Common myeloid progenitor, CD34-positive (primary cell): ENCODE measurements around the gene IGSF11.

Experiments used
- CTCF ChIA-PET: fragments of 350-600 bp; sonication (Branson Sonifier 250); formaldehyde crosslinking; loops from one replicate; lab custom pipeline; 2021; ENCODE audit warnings: antibody characterized with exemption; lab: Charles Lee
- POLR2A ChIA-PET: fragments of 350-600 bp; sonication (Branson Sonifier 250); formaldehyde crosslinking; loops from one replicate; lab custom pipeline; 2021; ENCODE audit warnings: antibody characterized with exemption; lab: Charles Lee
- DNase-seq, 3 donors: peaks; one replicate each; pipeline versions ENCODE4 v3.0.0 to v3.0.0-alpha.2; 2013
- H3K27ac ChIP-seq, 2 experiments: 1 replicate in 1 of 2; 2 replicates in 1 of 2; pipeline ENCODE4 v1.7.0; 2013; ENCODE audit warnings: inconsistent platforms in 2 of 2, low read length in 2 of 2, mild to moderate bottlenecking in 2 of 2, low read depth in 1 of 2, moderate library complexity in 1 of 2; ENCODE audit not compliant: severe bottlenecking in 2 of 2, insufficient read depth in 1 of 2, poor library complexity in 1 of 2
- H3K27me3 ChIP-seq, 5 experiments: replicated peaks in 2 of 5; 1 replicate in 3 of 5; 2 replicates in 2 of 5; pipeline versions ENCODE4 v1.6.1 to v1.7.0; 2013; ENCODE audit warnings: low read length in 4 of 5, mild to moderate bottlenecking in 2 of 5, moderate library complexity in 2 of 5, inconsistent platforms in 1 of 5; ENCODE audit not compliant: insufficient read depth in 5 of 5, control insufficient read depth in 4 of 5
- H3K36me3 ChIP-seq, 4 experiments: 1 replicate in 2 of 4; 2 replicates in 2 of 4; pipeline versions ENCODE4 v1.6.1 to v1.7.0; 2013; ENCODE audit warnings: low read length in 3 of 4, control low read depth in 1 of 4, mild to moderate bottlenecking in 1 of 4; ENCODE audit not compliant: control insufficient read depth in 4 of 4, insufficient read depth in 4 of 4
- H3K4me1 ChIP-seq, 4 experiments: 1 replicate in 3 of 4; 2 replicates in 1 of 4; pipeline versions ENCODE4 v1.6.1 to v1.7.1; 2013; ENCODE audit warnings: low read length in 3 of 4, mild to moderate bottlenecking in 3 of 4, control low read depth in 1 of 4, inconsistent platforms in 1 of 4, moderate library complexity in 1 of 4; ENCODE audit not compliant: control insufficient read depth in 4 of 4, insufficient read depth in 4 of 4; ENCODE audit errors: control extremely low read depth in 1 of 4
- H3K4me3 ChIP-seq, 7 experiments: 1 replicate in 4 of 7; 2 replicates in 3 of 7; pipeline versions ENCODE4 v1.5.1 to v1.7.0; 2013; ENCODE audit warnings: mild to moderate bottlenecking in 7 of 7, low read length in 6 of 7, moderate library complexity in 6 of 7, inconsistent platforms in 2 of 7, low read depth in 2 of 7, control low read depth in 1 of 7; ENCODE audit not compliant: insufficient read depth in 4 of 7, control insufficient read depth in 1 of 7; ENCODE audit errors: extremely low read depth in 1 of 7
- H3K9me3 ChIP-seq, 5 experiments: 1 replicate in 4 of 5; 2 replicates in 1 of 5; pipeline versions ENCODE4 v1.6.1 to v1.7.1; 2013; ENCODE audit warnings: low read length in 4 of 5, mild to moderate bottlenecking in 2 of 5, inconsistent platforms in 1 of 5, low read depth in 1 of 5, moderate library complexity in 1 of 5; ENCODE audit not compliant: control insufficient read depth in 4 of 5, insufficient read depth in 2 of 5; ENCODE audit errors: control extremely low read depth in 1 of 5
- WGBS: methylation state at CpG from one replicate; pipeline ENCODE4 v1.1.5; 2013; ENCODE audit not compliant: insufficient coverage; 5-methylcytosine and 5-hydroxymethylcytosine counted together

The IGSF11 gene

DNA sequence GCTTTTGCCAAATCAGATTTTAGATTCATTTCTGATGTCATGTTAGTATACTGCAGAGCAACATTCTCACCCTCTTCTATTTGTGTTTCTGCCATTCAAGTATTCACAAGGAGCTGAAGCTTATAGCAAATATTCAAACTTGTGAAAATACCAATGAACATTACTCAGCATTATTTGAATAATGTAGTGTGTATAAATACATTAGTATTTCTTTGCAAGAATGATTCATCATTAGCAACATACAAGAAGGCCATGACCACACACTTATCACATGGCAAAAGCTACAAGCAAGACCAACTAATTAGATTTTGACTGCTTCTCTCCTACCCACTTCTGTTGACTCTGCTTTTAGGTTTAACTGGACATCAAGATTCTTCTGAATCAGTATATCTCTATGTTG lies 124.9 kb downstream of the IGSF11 start:
- CTCF ChIA-PET, result no interaction called here
- no peak for DNase-seq

DNA sequence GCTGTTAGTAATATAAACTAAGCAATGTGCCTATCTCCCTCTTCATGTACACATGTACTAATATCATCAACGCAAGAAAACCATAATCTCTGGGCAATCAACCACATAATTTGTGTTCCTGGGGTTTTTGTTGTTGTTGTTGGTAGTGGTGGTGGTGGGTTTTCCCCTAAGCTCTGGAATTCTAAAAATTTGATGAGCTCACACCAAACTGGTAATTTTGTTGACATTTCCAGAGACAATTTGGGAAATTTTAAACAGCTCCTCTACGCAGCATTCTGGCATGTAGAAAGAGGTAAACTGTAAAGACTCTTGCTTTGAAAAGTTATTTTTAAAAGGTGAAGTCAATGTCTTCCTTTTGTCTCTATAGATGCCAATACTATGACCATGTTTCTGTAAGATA lies 126.7 kb downstream of the IGSF11 start:
- 100% methylated on average over 1 of the region's 2 CpGs for WGBS
- DNase-seq, result no peak
- H3K4me3 ChIP-seq, result no peak overlapping the region
- H3K4me1 ChIP-seq, result no peaks in the 10 kb centered on the region
- POLR2A ChIA-PET, result no interaction called here
- CTCF ChIA-PET, result interaction anchor here (1.3 kb wide), 1 partner anchor 178 kb away, joined by 3 read pairs; no protein-coding TSS in a partner anchor
- H3K36me3 ChIP-seq, result no peaks in the 10 kb centered on the region
- H3K27me3 ChIP-seq, result peaks cover 0 to 2% (median 0%) of the 10 kb centered on the region in 5 experiments
- no peaks in the 10 kb centered on the region for H3K9me3 ChIP-seq
- H3K27ac ChIP-seq, result no peak overlapping the region

More for the DNA sequence above, 124.9 kb downstream of the IGSF11 start:
- no peaks in the 10 kb centered on the region for H3K9me3 ChIP-seq
- H3K4me3 ChIP-seq, result no peak overlapping the region
- peaks cover 0 to 2% (median 0%) of the 10 kb centered on the region in 5 experiments for H3K27me3 ChIP-seq
- H3K4me1 ChIP-seq, result no peaks in the 10 kb centered on the region
- POLR2A ChIA-PET, result no interaction called here
- H3K27ac ChIP-seq, result no peak overlapping the region
- H3K36me3 ChIP-seq, result no peaks in the 10 kb centered on the region

DNA sequence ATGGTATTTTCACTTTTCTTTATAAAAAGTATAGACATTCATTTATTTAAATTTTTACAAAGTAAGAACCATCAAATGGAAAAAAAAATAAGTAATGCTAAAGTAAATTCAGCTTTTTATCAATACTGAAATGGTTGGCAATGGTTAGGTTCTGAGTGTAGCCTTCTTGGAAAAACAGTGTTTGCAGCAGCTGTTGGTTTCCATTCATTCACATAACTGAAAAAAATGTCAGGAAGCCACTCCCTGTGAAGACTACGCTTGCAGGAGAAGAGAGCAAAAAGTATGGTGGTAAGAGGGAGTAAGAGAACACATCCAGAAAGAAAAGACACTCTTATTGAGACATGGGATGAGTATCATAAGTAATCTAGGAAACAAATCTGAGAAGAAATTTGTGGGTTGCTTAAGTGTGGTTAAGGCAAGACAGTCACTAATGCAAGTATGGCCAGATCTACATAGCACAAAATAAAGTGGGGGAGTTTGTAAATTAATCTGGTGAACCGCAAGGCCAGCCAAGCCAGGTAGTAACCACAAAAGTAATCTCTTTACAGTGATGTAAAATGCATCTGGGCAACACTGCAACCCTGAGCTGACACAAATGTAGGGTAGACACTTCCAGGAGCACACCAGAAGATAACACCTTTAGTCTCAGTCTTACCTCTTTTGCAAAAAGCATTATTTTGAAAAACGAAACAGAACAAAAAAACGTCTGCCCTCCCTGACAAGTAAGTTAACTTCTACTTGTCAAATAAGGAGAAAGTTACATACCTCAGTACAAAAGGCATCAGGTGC lies 133.7 kb downstream of the IGSF11 start:
- DNase-seq, result no peak
- Histone ChIP-seq H3K9me3 (peaks cover 0 to 1% (median 0%) of the 10 kb centered on the region in 5 experiments), H3K27me3 (peaks cover 0 to 9% (median 2%) of the 10 kb centered on the region in 5 experiments), H3K27ac (no peak overlapping the region), H3K4me1 (no peaks in the 10 kb centered on the region), H3K4me3 (no peak overlapping the region), H3K36me3 (no peaks in the 10 kb centered on the region)
- CTCF ChIA-PET, result no interaction called here
- WGBS, result 86% methylated on average over 3 of the region's 4 CpGs
- POLR2A ChIA-PET, result no interaction called here

DNA sequence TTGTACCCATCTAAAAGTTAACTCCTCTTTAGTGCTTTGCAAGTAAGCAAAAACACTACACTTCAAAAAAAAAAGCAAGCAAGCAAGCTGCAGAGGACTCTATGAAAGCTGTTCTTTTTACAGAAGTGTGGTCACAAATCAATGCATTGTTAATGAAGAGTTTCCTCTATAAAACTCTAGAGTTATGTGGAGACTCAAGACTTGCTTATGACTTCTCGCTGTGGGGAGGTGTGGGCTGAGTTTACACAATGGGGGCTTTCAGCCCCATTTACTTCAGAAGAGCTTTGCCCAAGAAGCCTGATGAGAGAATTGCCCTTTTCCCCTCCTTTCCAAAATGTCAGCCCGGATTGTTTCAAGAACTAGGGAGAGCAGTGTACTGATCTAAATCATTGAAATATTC lies 144.4 kb downstream of the IGSF11 start:
- H3K27ac ChIP-seq, result no peak overlapping the region
- WGBS, result no CpG with 5 or more reads among the region's 2 CpGs
- DNase-seq, result no peak
- CTCF ChIA-PET, result interaction anchor here (1.7 kb wide), 1 partner anchor 8 kb away, joined by 7 read pairs; no protein-coding TSS in a partner anchor
- H3K4me1 ChIP-seq, result no peaks in the 10 kb centered on the region
- H3K27me3 ChIP-seq, result peaks cover 0 to 6% (median 2%) of the 10 kb centered on the region in 5 experiments
- H3K36me3 ChIP-seq, result no peaks in the 10 kb centered on the region
- H3K4me3 ChIP-seq, result no peak overlapping the region
- POLR2A ChIA-PET, result no interaction called here
- no peaks in the 10 kb centered on the region for H3K9me3 ChIP-seq

DNA sequence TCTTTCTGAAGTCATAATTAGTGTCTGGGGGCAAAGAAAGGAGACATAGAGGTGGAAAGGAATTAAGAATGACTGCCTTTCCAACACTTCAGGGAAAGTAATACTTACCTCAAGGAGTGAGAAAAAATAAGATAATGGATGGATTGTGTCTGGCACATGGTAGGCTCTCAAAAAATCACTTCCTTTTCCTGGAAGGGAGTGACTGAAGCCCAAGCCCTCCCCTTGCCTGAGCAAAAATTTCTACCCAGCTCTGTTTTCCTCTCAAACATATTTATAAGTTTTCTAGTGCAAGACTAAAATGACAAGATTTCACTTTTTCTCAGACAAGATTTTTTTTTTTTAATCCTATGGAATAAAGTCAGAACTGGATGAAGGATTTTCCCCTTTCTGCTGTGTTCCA lies 145.0 kb downstream of the IGSF11 start:
- no peak overlapping the region for H3K4me3 ChIP-seq
- H3K4me1 ChIP-seq, result no peaks in the 10 kb centered on the region
- no peaks in the 10 kb centered on the region for H3K9me3 ChIP-seq
- no peak overlapping the region for H3K27ac ChIP-seq
- no peaks in the 10 kb centered on the region for H3K36me3 ChIP-seq
- POLR2A ChIA-PET, result no interaction called here
- no peak for DNase-seq
- CTCF ChIA-PET, result interaction anchor here (0.5 kb wide), 1 partner anchor 208 kb away, joined by 3 read pairs; no protein-coding TSS in a partner anchor
- peaks cover 0 to 3% (median under 1%) of the 10 kb centered on the region in 5 experiments for H3K27me3 ChIP-seq

DNA sequence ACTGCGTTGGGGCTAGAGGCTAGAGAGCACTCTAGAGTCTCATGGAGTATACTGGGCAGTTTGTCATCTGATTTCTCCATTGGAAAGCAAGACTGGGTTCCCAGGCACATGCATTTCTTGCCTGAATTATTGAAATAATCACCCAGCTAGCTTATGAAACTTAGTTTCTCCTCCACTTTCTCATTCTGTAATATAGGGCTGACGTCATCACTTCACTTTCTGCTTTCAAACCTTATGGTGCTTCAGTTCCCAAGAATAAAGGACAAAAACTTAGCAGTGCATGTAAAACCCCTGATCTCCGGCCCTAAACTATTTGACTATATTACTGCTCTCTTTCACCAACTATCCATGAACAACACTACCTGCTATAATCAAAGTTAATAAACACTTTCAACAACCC lies 147.9 kb downstream of the IGSF11 start:
- H3K27me3 ChIP-seq, result peaks cover 0 to 2% (median 0%) of the 10 kb centered on the region in 5 experiments
- no peaks in the 10 kb centered on the region for H3K9me3 ChIP-seq
- WGBS, result 88% methylated on average over 3 of the region's 3 CpGs
- no peaks in the 10 kb centered on the region for H3K4me1 ChIP-seq
- POLR2A ChIA-PET, result no interaction called here
- no peak overlapping the region for H3K4me3 ChIP-seq
- H3K36me3 ChIP-seq, result no peaks in the 10 kb centered on the region
- CTCF ChIA-PET, result interaction anchor here (1.1 to 9.0 kb wide), 3 partner anchors 12 to 210 kb away, joined by 3 to 129 read pairs (median 47); partner anchors contain the start of gene IGSF11
- H3K27ac ChIP-seq, result no peak overlapping the region
- no peak for DNase-seq

DNA sequence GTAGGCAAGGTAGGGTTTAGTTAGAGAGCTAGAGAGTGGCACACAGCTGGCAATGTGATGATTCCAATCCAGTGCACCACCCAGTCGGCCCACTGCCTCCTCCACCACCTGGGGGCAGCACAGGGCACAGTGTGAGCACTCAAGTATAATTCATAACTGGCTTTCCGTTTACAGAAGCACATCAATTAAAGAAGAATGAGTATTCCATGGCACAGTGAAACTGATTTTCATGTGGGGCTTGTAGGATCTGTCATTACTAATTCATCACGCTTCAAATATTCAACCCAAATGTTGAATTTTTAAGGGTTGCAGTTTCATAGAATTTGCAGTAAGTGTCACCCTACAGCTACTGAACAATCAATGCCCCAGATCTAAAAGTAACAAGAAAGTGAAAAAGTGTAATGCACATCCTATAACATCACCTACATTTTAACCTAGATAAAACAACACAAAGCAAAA lies 149.9 kb downstream of the IGSF11 start:
- peaks cover 0 to 3% (median 1%) of the 10 kb centered on the region in 5 experiments for H3K27me3 ChIP-seq
- H3K36me3 ChIP-seq, result no peaks in the 10 kb centered on the region
- DNase-seq, result peak; percentile 44 to 70 (median 64)
- no peak overlapping the region for H3K4me3 ChIP-seq
- WGBS, result 0% methylated on average over 1 of the region's 3 CpGs
- H3K9me3 ChIP-seq, result no peaks in the 10 kb centered on the region
- CTCF ChIA-PET, result interaction anchor here (0.7 to 9.0 kb wide), 20 partner anchors 8 to 796 kb away, joined by 3 to 129 read pairs (median 4); partner anchors contain the start of genes B4GALT4 and IGSF11
- no peak overlapping the region for H3K27ac ChIP-seq
- POLR2A ChIA-PET, result no interaction called here
- H3K4me1 ChIP-seq, result no peaks in the 10 kb centered on the region
